GM12892 (cell line): Measurements from ENCODE around the gene GABRA5.

Source experiments
- POLR2A ChIP-seq: IDR thresholded peaks from 2 replicates; pipeline ENCODE4 v1.6.1; 2011; ENCODE audit warnings: low read depth, low read length, control low read depth
- POLR2AphosphoS5 ChIP-seq: IDR thresholded peaks from 2 replicates; pipeline ENCODE4 v1.6.1; 2011; ENCODE audit warnings: low read depth, low read length, control low read depth
- TAF1 ChIP-seq: IDR thresholded peaks from 2 replicates; pipeline ENCODE4 v1.6.1; 2011; ENCODE audit warnings: low read depth, mild to moderate bottlenecking, control low read depth, low read length, borderline replicate concordance

GRCh38 chr15:26883466-26883865, 16.6 kb downstream of the GABRA5 start:
- TF ChIP-seq TAF1 (no peak), POLR2A (no peak), POLR2AphosphoS5 (no peak)
